GM12878 (cell line): ENCODE results near the gene ATP6V1F. TPM values are rescaled to one million over a fixed set of nuclear protein-coding genes. Genes with fewer than 3 reads are reported as not detected.

ENCODE experiments used
- ATAC-seq: fragments of 200-7000 bp; cut with Tn5 transposase; 3 replicates; pipeline ENCODE4 v1.9.1; 2020; ENCODE audit warnings: mild to moderate bottlenecking, moderate library complexity
- BruUV-seq: library from RNA; stranded (reverse); fragments of 400-500 nt; replicated peaks from 2 replicates; lab custom pipeline; 2021; lab: Mats Ljungman, UMichigan
- CTCF ChIA-PET: fragments of 300-600 bp; sonication (Branson Sonifier 250); formaldehyde crosslinking; extraction: SDS; loops from one replicate; lab custom pipeline; 2021; ENCODE audit warnings: inconsistent platforms; lab: Yijun Ruan, JAX
- POLR2A ChIA-PET: fragments of 350-600 bp; formaldehyde crosslinking; extraction: SDS; loops from one replicate; lab custom pipeline; 2021; ENCODE audit warnings: inconsistent platforms; lab: Charles Lee
- RAD21 ChIA-PET: fragments of 300-600 bp; sonication (Branson Sonifier 250); formaldehyde crosslinking; loops from one replicate; lab custom pipeline; 2023; ENCODE audit warnings: antibody characterized with exemption; ENCODE audit not compliant: unreplicated experiment; lab: Charles Lee
- SMC1A ChIA-PET: fragments of 300-600 bp; sonication (Branson Sonifier 250); formaldehyde crosslinking; loops from one replicate; lab custom pipeline; 2023; ENCODE audit not compliant: unreplicated experiment, uncharacterized antibody; lab: Charles Lee
- DNase-seq: peaks from one replicate; pipeline ENCODE4 v3.0.0-alpha.2; 2011; ENCODE audit warnings: low read depth, low spot score
- FAIRE-seq: peaks from 3 replicates; lab custom pipeline; 2011; peaks lifted over from hg19 to GRCh38; lab: Jason Lieb, UNC
- H2AFZ ChIP-seq: 2 replicates; pipeline ENCODE4 v1.6.0; 2011; ENCODE audit warnings: low read depth, low read length, control low read depth; ENCODE audit not compliant: control insufficient read depth
- H3K27ac ChIP-seq: 2 replicates; pipeline ENCODE4 v1.5.1; 2011; ENCODE audit warnings: control low read depth; ENCODE audit not compliant: control insufficient read depth, insufficient read depth
- H3K27me3 ChIP-seq, 2 experiments: replicated peaks in 1 of 2; 2 replicates each; pipeline versions ENCODE4 v1.6.0 to v1.6.1; 2011; ENCODE audit warnings: low read length in 1 of 2; ENCODE audit not compliant: control insufficient read depth in 2 of 2, insufficient read depth in 2 of 2
- H3K36me3 ChIP-seq, 2 experiments: 2 replicates each; pipeline ENCODE4 v1.5.1; 2011; ENCODE audit warnings: low read length in 1 of 2; ENCODE audit not compliant: control insufficient read depth in 2 of 2, insufficient read depth in 2 of 2
- H3K4me1 ChIP-seq: 2 replicates; pipeline ENCODE4 v1.6.1; 2011; ENCODE audit warnings: mild to moderate bottlenecking, low read length, moderate library complexity, mixed read lengths; ENCODE audit not compliant: control insufficient read depth, insufficient read depth
- H3K4me2 ChIP-seq: 2 replicates; pipeline ENCODE4 v1.6.0; 2011; ENCODE audit warnings: control low read depth; ENCODE audit not compliant: control insufficient read depth, insufficient read depth
- H3K4me3 ChIP-seq: fragments of 200-600 bp; sonication (generic); 2 replicates; pipeline ENCODE4 v1.5.1; 2016
- H3K79me2 ChIP-seq: 2 replicates; pipeline ENCODE4 v1.6.0; 2011; ENCODE audit warnings: low read length; ENCODE audit not compliant: control insufficient read depth, insufficient read depth
- H3K9ac ChIP-seq: 2 replicates; pipeline ENCODE4 v1.8.0; 2011; ENCODE audit warnings: low read length, control low read depth, mixed read lengths; ENCODE audit not compliant: control insufficient read depth, insufficient read depth
- H3K9me3 ChIP-seq: replicated peaks from 3 replicates; pipeline ENCODE4 v1.5.1; 2011; ENCODE audit warnings: mild to moderate bottlenecking, low read length; ENCODE audit not compliant: control insufficient read depth, insufficient read depth
- H4K20me1 ChIP-seq: 2 replicates; pipeline ENCODE4 v1.6.0; 2011; ENCODE audit not compliant: control insufficient read depth, insufficient read depth
- BACH1 ChIP-seq: fragments of 450-650 bp; IDR thresholded peaks from 2 replicates; pipeline ENCODE4 v1.6.1; 2017; ENCODE audit warnings: mild to moderate bottlenecking, borderline replicate concordance
- CBX5 ChIP-seq: sonication (generic); IDR thresholded peaks from 2 replicates; pipeline ENCODE4 v1.6.1; 2016; ENCODE audit warnings: low read depth, moderate library complexity, mild to moderate bottlenecking, inconsistent platforms
- CUX1 ChIP-seq: IDR thresholded peaks from 2 replicates; pipeline ENCODE4 v1.6.1; 2012; ENCODE audit warnings: improper control_type of control experiment, low read depth, low read length; ENCODE audit not compliant: insufficient replicate concordance
- E4F1 ChIP-seq: fragments of 450-650 bp; IDR thresholded peaks from 2 replicates; pipeline ENCODE4 v1.6.1; 2018; ENCODE audit warnings: borderline replicate concordance, mild to moderate bottlenecking; ENCODE audit not compliant: partially characterized antibody
- FOS ChIP-seq: IDR thresholded peaks from 3 replicates; pipeline ENCODE4 v1.6.1; 2011; ENCODE audit warnings: borderline replicate concordance; ENCODE audit not compliant: insufficient read length; ENCODE audit errors: extremely low read depth
- JUNB ChIP-seq: IDR thresholded peaks from 2 replicates; pipeline ENCODE4 v1.6.1; 2016; ENCODE audit warnings: antibody characterized with exemption, mild to moderate bottlenecking
- JUND ChIP-seq: IDR thresholded peaks from 2 replicates; pipeline ENCODE4 v1.6.1; 2012; ENCODE audit warnings: low read depth, mild to moderate bottlenecking, low read length, improper control_type of control experiment, moderate library complexity
- NR2C2 ChIP-seq: IDR thresholded peaks from 2 replicates; pipeline ENCODE4 v1.6.1; 2011; ENCODE audit warnings: borderline replicate concordance, low read depth; ENCODE audit not compliant: control insufficient read depth, insufficient read length
- RFX5 ChIP-seq: IDR thresholded peaks from 2 replicates; pipeline ENCODE4 v1.6.1; 2011; ENCODE audit warnings: low read depth, low read length, improper control_type of control experiment
- SIX5 ChIP-seq: IDR thresholded peaks from 2 replicates; pipeline ENCODE4 v1.6.1; 2011; ENCODE audit warnings: mild to moderate bottlenecking, low read depth, low read length, moderate library complexity; ENCODE audit not compliant: severe bottlenecking
- SMARCA5 ChIP-seq: fragments of 450-650 bp; IDR thresholded peaks from 2 replicates; pipeline ENCODE4 v1.6.1; 2017; ENCODE audit warnings: mild to moderate bottlenecking
- TAF1 ChIP-seq: IDR thresholded peaks from 2 replicates; pipeline ENCODE4 v1.6.1; 2011; ENCODE audit warnings: mild to moderate bottlenecking, low read depth, low read length, borderline replicate concordance
- USF2 ChIP-seq: IDR thresholded peaks from 2 replicates; pipeline ENCODE4 v1.6.1; 2011; ENCODE audit warnings: low read depth, low read length, improper control_type of control experiment, borderline replicate concordance
- YBX1 ChIP-seq: fragments of 450-650 bp; IDR thresholded peaks from 2 replicates; pipeline ENCODE4 v1.6.1; 2016; ENCODE audit warnings: antibody characterized with exemption
- YY1 ChIP-seq: IDR thresholded peaks from 2 replicates; pipeline ENCODE4 v1.6.1; 2011; ENCODE audit warnings: low read depth, mild to moderate bottlenecking, low read length
- WGBS: methylation state at CpG from one replicate; pipeline ENCODE4 v1.1.6; 2016; ENCODE audit warnings: low lambda C conversion rate; ENCODE audit not compliant: insufficient replicate concordance, insufficient coverage; ENCODE audit errors: missing lambda C conversion rate; 5-methylcytosine and 5-hydroxymethylcytosine counted together
- in situ Hi-C: fragments of 300-500 bp; cut with MboI; formaldehyde crosslinking; loops from 9 replicates; pipeline ENCODE4 v1.14.3; 2018; ENCODE audit warnings: mixed read lengths
- intact Hi-C: fragments of 100-400 bp; cut with micrococcal nuclease; formaldehyde crosslinking; loops from one replicate; pipeline ENCODE4 v1.14.2; 2022; ENCODE audit not compliant: unreplicated experiment
- polyA plus RNA-seq, 11 experiments: library from polyadenylated mRNA; depleted of rRNA in 4 of 11; unstranded in 6 of 11; stranded (reverse) in 5 of 11; fragments of >200 nt; fragmentation: Nextera tagmentation in 4 of 11; fragmentation: Illumina TruSeq in 1 of 11; extraction: Ambion mirVana in 4 of 11; extraction: Trizol in 1 of 11; gene quantifications; 1 replicate in 1 of 11; 2 replicates in 10 of 11; pipeline versions ENCODE4 v1.2.1 to v1.2.3, GENCODE V29; 2011 to 2016; ENCODE audit warnings: inconsistent platforms in 2 of 11, missing spikeins in 2 of 11, low read depth in 1 of 11
- total RNA-seq, 4 experiments: library from RNA; depleted of rRNA in 3 of 4; stranded (reverse); fragments of >200 nt in 3 of 4; fragmentation: Illumina TruSeq in 1 of 4; extraction: Trizol in 1 of 4; gene quantifications; 2 replicates each; pipeline versions ENCODE4 v1.2.1 to v1.2.3, GENCODE V29; 2013 to 2021

ATP6V1F gene
- total and polyA plus RNA-seq, 10 of the 15 experiments (the other 5 are each of a cell fraction or from before 2014, with no cell fraction given), result 111 to 343 (median 203) TPM

GRCh38 chr7:128833946-128834325 lies 28.7 kb upstream of the ATP6V1F start:
- CTCF ChIA-PET, result interaction anchor here (0.6 kb wide), 1 partner anchor 462 kb away, joined by 3 read pairs; no protein-coding TSS in a partner anchor
- POLR2A ChIA-PET, result interaction anchor here (0.5 kb wide), 1 partner anchor 343 kb away, joined by 4 read pairs; no protein-coding TSS in a partner anchor
- Histone ChIP-seq H3K27me3 (peaks cover 11 to 12% of the 10 kb centered on the region in 2 experiments), H3K36me3 (no peaks in the 10 kb centered on the region), H3K27ac (no peak overlapping the region), H3K4me3 (no peak overlapping the region), H3K9me3 (no peaks in the 10 kb centered on the region), H2AFZ (no peak overlapping the region), H3K4me1 (peaks cover 8% of the 10 kb centered on the region), H3K79me2 (no peaks in the 10 kb centered on the region), H4K20me1 (no peaks in the 10 kb centered on the region), H3K4me2 (no peak overlapping the region), H3K9ac (no peak overlapping the region)
- WGBS, result 24% methylated on average over 4 of the region's 4 CpGs
- SMC1A ChIA-PET, result no interaction called here
- no TSS peak for BruUV-seq
- intact Hi-C loops, result no loop called here
- RAD21 ChIA-PET, result no interaction called here
- in situ Hi-C loops, result no loop called here
- ATAC-seq (no peak), DNase-seq (no peak), FAIRE-seq (no peak)
- TF ChIP-seq RFX5 (no peak), E4F1 (no peak), YY1 (no peak), TAF1 (no peak), FOS (no peak), YBX1 (no peak), USF2 (no peak), JUND (no peak), CBX5 (no peak), SIX5 (no peak), CUX1 (no peak), SMARCA5 (no peak), BACH1 (no peak), JUNB (no peak), NR2C2 (no peak)
